Measurements from ENCODE around the gene PLLP.

Gene PLLP

GRCh38 chr16:57209780-57210179 is 74.7 kb downstream of the PLLP start:
- no peak for DNase-seq

- DNase-seq, result no peak
Observed at GRCh38 chr16:57208926-57209325, 75.5 kb downstream of the PLLP start.

Measured in stimulated activated CD4-positive, alpha-beta T cell treated with anti-CD3 and anti-CD28 coated beads, Interleukin-1b, Interleukin-23, amount 100 ng/mL, for 48 hours (primary cell).